ENCODE results near the gene TNNT3. TPM values are rescaled to one million over a fixed set of nuclear protein-coding genes. Genes with fewer than 3 reads are reported as not detected.

Gene TNNT3
- total RNA-seq, 1 experiment from 2014 or later = not detected

DNA sequence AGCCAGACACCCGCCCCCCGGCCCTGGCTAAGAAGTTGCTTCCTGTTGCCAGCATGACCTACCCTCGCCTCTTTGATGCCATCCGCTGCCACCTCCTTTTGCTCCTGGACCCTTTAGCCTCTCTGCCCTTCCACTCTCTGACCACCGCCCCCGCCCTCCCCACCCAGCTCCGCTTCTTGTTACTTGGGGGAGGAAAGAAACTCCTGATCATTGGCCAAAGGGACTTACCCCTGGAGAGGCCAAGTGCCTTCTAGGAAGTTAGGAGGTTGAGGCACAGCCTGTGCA, 27.7 kb upstream of the TNNT3 start, which contains the start of gene PRR33:
Gene PRR33, minus strand, starts transcription at position 65 of the 285 bp plus-strand sequence. CDS start 1,311 bp downstream, outside the sequence.
- no TSS peak for BruUV-seq (replicated peaks)
- Histone ChIP-seq H3K4me2 (no peak within 1 kb of the TSS), H3K9me2 (ENCODE audit: insufficient read depth) (no peaks in the 10 kb centered on the region), H3K27me3 (ENCODE audit: insufficient read depth, low read depth) (peaks cover 51% of the 10 kb centered on the region), H2AFZ (no peak within 1 kb of the TSS), H3K9me3 (ENCODE audit: insufficient read depth, low read depth) (no peaks in the 10 kb centered on the region), H4K20me1 (ENCODE audit: insufficient read depth) (no peaks in the 10 kb centered on the region), H3K4me3 (no peak within 1 kb of the TSS), H3K27ac (no peak within 1 kb of the TSS), H3K4me1 (replicated peaks; ENCODE audit: insufficient read depth) (no peaks in the 10 kb centered on the region), H3K79me2 (ENCODE audit: low read depth) (no peaks in the 10 kb centered on the region), H3K36me3 (ENCODE audit: low read depth) (no peaks in the 10 kb centered on the region), H3F3A (ENCODE audit: insufficient read depth, low read depth) (no peaks in the 10 kb centered on the region)
- TF ChIP-seq, protein P1, sequence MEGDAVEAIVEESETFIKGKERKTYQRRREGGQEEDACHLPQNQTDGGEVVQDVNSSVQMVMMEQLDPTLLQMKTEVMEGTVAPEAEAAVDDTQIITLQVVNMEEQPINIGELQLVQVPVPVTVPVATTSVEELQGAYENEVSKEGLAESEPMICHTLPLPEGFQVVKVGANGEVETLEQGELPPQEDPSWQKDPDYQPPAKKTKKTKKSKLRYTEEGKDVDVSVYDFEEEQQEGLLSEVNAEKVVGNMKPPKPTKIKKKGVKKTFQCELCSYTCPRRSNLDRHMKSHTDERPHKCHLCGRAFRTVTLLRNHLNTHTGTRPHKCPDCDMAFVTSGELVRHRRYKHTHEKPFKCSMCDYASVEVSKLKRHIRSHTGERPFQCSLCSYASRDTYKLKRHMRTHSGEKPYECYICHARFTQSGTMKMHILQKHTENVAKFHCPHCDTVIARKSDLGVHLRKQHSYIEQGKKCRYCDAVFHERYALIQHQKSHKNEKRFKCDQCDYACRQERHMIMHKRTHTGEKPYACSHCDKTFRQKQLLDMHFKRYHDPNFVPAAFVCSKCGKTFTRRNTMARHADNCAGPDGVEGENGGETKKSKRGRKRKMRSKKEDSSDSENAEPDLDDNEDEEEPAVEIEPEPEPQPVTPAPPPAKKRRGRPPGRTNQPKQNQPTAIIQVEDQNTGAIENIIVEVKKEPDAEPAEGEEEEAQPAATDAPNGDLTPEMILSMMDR (conservative IDR thresholded peaks at IDR 0.05) = no peak
- TF ChIP-seq EZH2 (IDR thresholded peaks at IDR 0.05; ENCODE audit: low read depth) = no peak
- ChIA-PET POLR2A (ENCODE audit: unreplicated experiment) (interaction anchor here (0.7 kb wide), 1 partner anchor 117 kb away, joined by 8 read pairs; no protein-coding TSS in a partner anchor), CTCF (no interaction called here)
- no peak for DNase-seq
- intact Hi-C loops (cut with micrococcal nuclease; ENCODE audit: unreplicated experiment) = no loop called here

DNA sequence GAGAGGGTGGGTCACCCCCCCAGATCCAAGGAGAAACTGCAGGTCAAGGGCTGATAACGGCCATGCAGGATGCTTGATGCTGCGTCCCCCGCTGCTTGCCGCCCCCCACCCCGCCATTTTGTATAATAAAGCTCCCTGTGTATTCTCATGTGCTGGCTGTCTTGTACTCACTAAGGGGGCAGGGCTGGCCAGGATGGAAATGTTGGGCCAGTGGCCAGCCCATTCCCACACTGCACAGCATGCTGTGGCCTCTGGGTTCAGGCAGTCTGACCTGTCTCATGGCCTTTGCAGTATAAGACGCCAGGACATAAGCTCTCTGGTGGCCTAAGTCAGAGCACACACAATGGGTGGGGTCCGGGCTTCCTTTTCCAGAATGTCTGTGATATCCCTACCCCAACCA, 27.4 kb upstream of the TNNT3 start:
- DNase-seq = no peak
- Histone ChIP-seq H3K27me3 (ENCODE audit: insufficient read depth, low read depth) (peaks cover 54% of the 10 kb centered on the region), H3K4me3 (no peak overlapping the region), H3K9me2 (ENCODE audit: insufficient read depth) (no peaks in the 10 kb centered on the region), H3K4me1 (replicated peaks; ENCODE audit: insufficient read depth) (no peaks in the 10 kb centered on the region), H3K79me2 (ENCODE audit: low read depth) (no peaks in the 10 kb centered on the region), H3K9me3 (ENCODE audit: insufficient read depth, low read depth) (no peaks in the 10 kb centered on the region), H3K36me3 (ENCODE audit: low read depth) (no peaks in the 10 kb centered on the region), H2AFZ (no peak overlapping the region), H4K20me1 (ENCODE audit: insufficient read depth) (no peaks in the 10 kb centered on the region), H3K27ac (no peak overlapping the region), H3K4me2 (no peak overlapping the region), H3F3A (ENCODE audit: insufficient read depth, low read depth) (no peaks in the 10 kb centered on the region)
- CTCF ChIA-PET = no interaction called here
- no peak for TF ChIP-seq EZH2 (IDR thresholded peaks at IDR 0.05; ENCODE audit: low read depth)
- TF ChIP-seq, protein P1 (conservative IDR thresholded peaks at IDR 0.05) = no peak
- BruUV-seq (replicated peaks) = no TSS peak
- intact Hi-C loops (cut with micrococcal nuclease; ENCODE audit: unreplicated experiment) = no loop called here
- POLR2A ChIA-PET (ENCODE audit: unreplicated experiment) = interaction anchor here (0.7 kb wide), 1 partner anchor 117 kb away, joined by 8 read pairs; no protein-coding TSS in a partner anchor

DNA sequence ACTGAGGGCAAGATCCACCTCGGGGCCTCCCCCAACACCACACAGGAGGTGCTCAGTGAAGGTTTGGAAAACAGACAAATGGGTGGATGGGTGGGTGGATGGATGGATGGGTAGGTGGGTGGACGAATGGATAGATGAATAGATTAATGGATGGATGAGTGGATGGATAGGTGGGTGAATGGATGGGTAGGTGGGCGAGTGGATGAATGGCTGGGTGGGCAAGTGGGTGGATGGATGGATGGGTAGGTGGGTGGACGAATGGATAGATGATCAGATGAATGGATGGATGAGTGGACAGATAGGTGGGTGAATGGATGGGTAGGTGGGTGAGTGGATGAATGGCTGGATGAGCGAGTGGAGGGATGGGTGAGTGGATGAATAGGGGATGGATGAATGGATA, 26.9 kb upstream of the TNNT3 start:
- DNase-seq = no peak
- Histone ChIP-seq H2AFZ (no peak overlapping the region), H3K9me3 (ENCODE audit: insufficient read depth, low read depth) (no peaks in the 10 kb centered on the region), H3K79me2 (ENCODE audit: low read depth) (no peaks in the 10 kb centered on the region), H3F3A (ENCODE audit: insufficient read depth, low read depth) (no peaks in the 10 kb centered on the region), H3K4me1 (replicated peaks; ENCODE audit: insufficient read depth) (no peaks in the 10 kb centered on the region), H3K4me3 (no peak overlapping the region), H3K27me3 (ENCODE audit: insufficient read depth, low read depth) (peaks cover 56% of the 10 kb centered on the region), H3K9me2 (ENCODE audit: insufficient read depth) (no peaks in the 10 kb centered on the region), H3K27ac (no peak overlapping the region), H4K20me1 (ENCODE audit: insufficient read depth) (no peaks in the 10 kb centered on the region), H3K4me2 (no peak overlapping the region), H3K36me3 (ENCODE audit: low read depth) (no peaks in the 10 kb centered on the region)
- intact Hi-C loops (cut with micrococcal nuclease; ENCODE audit: unreplicated experiment) = no loop called here
- CTCF ChIA-PET = no interaction called here
- no TSS peak for BruUV-seq (replicated peaks)
- no peak for TF ChIP-seq EZH2 (IDR thresholded peaks at IDR 0.05; ENCODE audit: low read depth)
- TF ChIP-seq, protein P1 (conservative IDR thresholded peaks at IDR 0.05) = no peak
- POLR2A ChIA-PET (ENCODE audit: unreplicated experiment) = interaction anchor here (0.7 kb wide), 1 partner anchor 116 kb away, joined by 8 read pairs; no protein-coding TSS in a partner anchor
